Retinal pigment epithelial cell (primary cell): Measurements from ENCODE around the gene TTC28.

Experiments
- DNase-seq: peaks from one replicate; pipeline ENCODE4 v3.0.0-alpha.2; 2010; ENCODE audit warnings: low read depth
- H3K4me3 ChIP-seq: 2 replicates; pipeline ENCODE4 v1.5.1; 2011; ENCODE audit warnings: mild to moderate bottlenecking, low read length, control low read depth, moderate library complexity
- CTCF ChIP-seq: conservative IDR thresholded peaks from 2 replicates; pipeline ENCODE4 v1.5.1; 2011; ENCODE audit warnings: low read depth, low read length, control low read depth, inconsistent platforms

The TTC28 gene

DNA sequence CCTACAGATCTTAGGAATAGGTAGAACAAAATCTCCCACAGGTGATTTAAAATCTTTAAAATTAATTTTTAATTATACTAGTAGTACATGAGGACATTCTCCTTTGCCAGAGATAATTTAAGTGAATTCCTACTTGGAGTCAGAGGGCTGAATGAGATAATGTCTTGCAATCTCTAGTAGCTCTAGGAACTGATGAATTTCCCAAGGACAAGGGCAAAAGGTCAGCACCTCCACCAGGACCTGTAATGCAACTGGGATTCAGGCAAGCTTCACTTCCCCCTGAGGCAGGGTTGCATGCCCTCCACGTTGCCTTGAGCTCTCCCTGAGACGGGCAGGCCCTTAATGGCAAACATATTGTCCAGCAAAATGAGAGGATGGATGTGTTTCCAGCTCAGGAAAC lies 430.2 kb downstream of the TTC28 start:
- no peak overlapping the region for H3K4me3 ChIP-seq
- no peak for DNase-seq
- no peak for TF ChIP-seq CTCF

GRCh38 chr22:28247667-28248363 lies 431.8 kb downstream of the TTC28 start:
- H3K4me3 ChIP-seq: no peak overlapping the region
- no peak for TF ChIP-seq CTCF
- DNase-seq: no peak

- no peak overlapping the region for H3K4me3 ChIP-seq
- DNase-seq: no peak
- TF ChIP-seq CTCF: no peak
Observed at GRCh38 chr22:28247136-28247535, 432.5 kb downstream of the TTC28 start.

- TF ChIP-seq CTCF: no peak
- no peak for DNase-seq
- no peak overlapping the region for H3K4me3 ChIP-seq
Observed at GRCh38 chr22:28246397-28246796, 433.2 kb downstream of the TTC28 start.

DNA sequence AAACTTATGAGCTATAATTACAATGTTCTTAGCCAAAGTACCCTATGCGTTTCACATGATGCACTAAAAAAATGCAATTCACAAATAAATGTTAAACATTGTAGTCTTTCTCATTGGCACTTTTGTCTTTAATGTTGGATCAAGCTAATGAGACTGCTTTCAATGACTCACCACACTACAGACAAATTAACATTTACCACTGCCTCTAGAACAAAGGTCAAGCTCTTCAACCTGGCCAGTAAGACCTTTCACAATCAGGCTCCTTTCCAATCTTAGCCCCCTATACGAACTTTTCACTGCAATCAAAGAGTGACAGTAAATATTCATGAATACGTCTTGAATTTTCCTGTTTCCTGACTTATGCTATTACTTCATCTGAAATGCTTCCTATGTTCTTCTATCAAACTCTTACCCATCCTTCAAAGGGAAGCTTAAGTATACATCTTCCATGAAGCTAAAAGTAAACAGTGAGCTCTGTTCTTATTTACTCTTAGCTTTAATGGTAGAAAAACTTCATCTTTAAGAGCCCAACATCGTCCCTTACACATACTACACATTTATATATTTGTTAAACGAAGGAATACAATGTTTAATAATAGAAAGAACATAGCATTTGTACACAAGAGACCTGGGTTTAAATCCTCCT lies 433.9 kb downstream of the TTC28 start:
- TF ChIP-seq CTCF: no peak
- DNase-seq: no peak
- no peak overlapping the region for H3K4me3 ChIP-seq

DNA sequence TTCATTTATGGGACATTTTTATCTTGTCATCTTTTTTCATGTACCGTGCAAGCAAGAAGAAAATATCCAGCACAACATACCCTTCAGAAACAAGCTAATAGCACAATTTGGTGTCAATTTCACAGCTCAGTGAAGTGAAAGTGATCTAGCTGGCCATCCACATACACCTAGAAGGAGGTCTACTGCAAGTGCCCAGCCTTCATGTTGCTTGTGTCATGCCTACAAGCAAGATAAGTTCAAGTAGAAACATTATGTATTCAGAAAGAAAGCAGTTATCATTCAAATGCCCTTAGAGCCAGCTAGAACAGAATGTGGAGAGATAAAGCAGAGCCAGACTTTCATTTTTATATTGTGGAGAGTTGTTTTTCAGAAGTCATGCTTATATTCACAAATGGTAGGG lies 434.9 kb downstream of the TTC28 start:
- DNase-seq: no peak
- no peak for TF ChIP-seq CTCF
- no peak overlapping the region for H3K4me3 ChIP-seq

- H3K4me3 ChIP-seq: no peak overlapping the region
- TF ChIP-seq CTCF: no peak
- DNase-seq: no peak
Observed at GRCh38 chr22:28243539-28243938, 436.1 kb downstream of the TTC28 start.
